Ecto neural progenitor cell (in vitro differentiated cells): ENCODE data around the gene USP6.
"Not testable (repeated sequence)": the region's sequence is repeated elsewhere in the genome, so short reads cannot be mapped to it uniquely, and the experiment has no call there.

Experiments used
- DNase-seq: peaks from one replicate; pipeline ENCODE4 v3.0.0-alpha.2; 2018; ENCODE audit warnings: low spot score

USP6 gene

GRCh38 chr17:5115673-5116651 lies at the start of gene USP6:
Gene USP6, plus strand, starts transcription at chr17:5116032. Its CDS starts 14,336 bp downstream, at chr17:5130368.
- no peak for DNase-seq

DNA sequence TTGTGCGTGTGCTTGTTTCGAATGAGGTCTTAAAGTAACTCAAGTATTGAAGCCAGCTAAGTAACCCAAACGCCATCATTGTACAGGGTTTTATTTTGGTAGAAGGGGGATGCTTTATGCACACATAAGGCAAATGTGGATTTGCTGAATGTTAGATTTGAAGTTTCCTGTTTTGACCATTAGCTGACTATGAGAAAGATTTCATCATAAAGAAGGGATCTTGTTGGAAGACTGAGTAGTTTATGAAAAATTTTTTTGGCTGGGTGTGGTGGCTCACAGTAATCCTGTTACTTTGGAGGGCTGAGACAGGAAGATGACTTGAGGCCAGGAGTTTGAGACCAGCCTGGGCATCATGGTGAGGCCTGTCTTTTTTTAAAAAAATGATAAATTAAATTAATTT lies 47.6 kb upstream of the USP6 start:
- DNase-seq = no peak

GRCh38 chr17:5069724-5070123 lies 46.1 kb upstream of the USP6 start:
- no peak for DNase-seq

GRCh38 chr17:5075472-5075871 lies 40.4 kb upstream of the USP6 start:
- DNase-seq = not testable (repeated sequence)

DNA sequence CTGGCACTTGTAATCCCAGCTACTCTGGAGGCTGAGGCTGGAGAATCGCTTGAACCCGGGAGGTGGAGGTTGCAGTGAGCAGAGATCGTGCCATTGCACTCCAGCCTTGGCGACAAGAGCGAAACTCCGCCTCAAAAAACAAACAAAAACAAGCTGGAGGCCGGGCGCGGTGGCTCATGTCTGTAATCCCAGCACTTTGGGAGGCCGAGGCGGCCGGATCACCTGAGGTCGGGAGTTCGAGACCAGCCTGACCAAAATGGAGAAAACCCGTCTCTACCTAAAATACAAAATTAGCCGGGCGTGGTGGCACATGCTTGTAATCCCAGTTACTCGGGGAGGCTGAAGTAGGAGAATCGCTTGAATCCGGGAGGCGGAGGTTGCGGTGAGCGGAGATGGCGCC lies 38.6 kb upstream of the USP6 start:
- DNase-seq = not testable (repeated sequence)

DNA sequence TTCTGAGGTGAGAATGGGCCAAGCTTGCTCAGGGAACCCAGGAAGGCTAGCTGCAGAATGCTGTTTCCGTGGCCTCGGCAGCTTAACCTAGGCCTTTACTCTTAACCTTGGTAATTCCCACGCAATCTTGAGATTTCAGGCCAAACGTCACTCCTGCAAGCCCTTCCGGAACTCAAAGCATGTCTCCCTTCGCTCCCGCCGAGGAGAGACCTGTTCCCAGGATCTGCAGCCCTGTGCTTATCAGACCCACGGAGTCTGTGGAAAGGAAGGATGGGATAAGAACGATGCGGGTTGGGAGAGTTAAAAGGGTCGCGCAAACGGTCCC lies 38.1 kb upstream of the USP6 start:
- DNase-seq = no peak

DNA sequence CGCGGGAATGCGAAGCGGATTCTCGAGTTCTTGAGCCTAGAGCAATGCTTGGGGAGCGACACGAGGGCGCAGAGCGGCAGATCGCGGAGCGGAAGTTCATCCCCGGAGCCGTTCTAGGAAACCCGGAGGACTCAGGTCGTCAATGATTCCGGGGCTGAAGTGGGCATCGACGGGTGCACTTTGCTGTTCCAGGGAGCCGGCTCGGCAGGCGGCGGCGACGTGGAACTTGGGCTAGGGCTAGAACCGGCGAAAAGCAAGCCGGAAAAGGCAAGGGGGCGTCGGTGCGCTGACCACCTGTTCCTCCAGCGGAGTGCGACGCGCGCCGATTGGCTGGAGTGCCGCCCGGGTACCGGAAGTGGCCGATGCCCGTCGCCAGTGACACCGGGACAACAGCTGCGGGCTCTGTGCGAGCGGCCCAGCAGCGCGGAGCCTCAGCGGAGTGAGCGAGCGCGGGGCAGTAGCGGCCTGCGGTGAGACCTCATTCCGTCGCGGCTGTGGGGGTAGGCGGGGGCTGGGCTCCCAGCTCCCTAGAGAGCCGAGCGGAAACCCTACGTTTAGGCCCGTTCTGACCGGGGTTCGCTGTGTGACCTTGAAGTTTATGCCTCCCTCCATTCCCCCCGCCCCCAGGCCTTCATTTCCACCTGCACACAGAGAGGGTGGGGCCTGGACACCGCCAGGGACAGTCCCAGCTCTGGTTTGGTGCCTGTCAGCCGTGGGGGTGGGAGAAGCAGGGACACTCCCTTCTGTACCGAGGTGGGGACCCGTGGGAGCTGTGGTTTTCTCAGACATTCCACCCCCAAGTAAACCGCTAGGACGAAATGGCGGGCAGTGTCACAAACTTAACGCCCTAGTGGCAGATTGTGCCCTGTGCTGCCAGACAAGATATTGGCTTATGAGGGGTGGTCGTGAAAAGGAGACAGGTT lies 37.5 kb upstream of the USP6 start, which contains the start of gene ZFP3:
ZFP3 (plus strand) TSS at position 362 of the 923 bp plus-strand sequence. CDS start 13,038 bp downstream, outside the sequence.
- DNase-seq = peak; percentile 53

DNA sequence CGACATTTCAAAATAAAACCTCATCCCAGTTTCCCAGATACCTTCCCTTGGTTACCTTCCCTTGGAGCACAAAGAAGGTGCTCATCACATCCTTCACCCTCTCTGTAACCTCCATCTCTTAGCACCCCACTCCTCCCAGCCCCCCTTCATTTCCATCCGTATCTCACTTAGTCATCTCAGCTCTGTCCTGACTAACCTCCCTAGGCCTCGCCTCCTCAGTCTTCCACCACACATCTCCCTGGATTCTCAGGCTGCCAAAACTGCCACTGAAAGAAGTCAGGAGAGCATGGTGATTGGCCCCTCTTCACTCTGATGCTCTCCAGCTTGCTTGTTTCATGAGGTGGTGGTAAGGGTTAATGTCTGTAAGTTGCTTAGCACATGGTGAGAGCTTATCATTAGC lies 35.2 kb upstream of the USP6 start:
- DNase-seq = no peak

DNA sequence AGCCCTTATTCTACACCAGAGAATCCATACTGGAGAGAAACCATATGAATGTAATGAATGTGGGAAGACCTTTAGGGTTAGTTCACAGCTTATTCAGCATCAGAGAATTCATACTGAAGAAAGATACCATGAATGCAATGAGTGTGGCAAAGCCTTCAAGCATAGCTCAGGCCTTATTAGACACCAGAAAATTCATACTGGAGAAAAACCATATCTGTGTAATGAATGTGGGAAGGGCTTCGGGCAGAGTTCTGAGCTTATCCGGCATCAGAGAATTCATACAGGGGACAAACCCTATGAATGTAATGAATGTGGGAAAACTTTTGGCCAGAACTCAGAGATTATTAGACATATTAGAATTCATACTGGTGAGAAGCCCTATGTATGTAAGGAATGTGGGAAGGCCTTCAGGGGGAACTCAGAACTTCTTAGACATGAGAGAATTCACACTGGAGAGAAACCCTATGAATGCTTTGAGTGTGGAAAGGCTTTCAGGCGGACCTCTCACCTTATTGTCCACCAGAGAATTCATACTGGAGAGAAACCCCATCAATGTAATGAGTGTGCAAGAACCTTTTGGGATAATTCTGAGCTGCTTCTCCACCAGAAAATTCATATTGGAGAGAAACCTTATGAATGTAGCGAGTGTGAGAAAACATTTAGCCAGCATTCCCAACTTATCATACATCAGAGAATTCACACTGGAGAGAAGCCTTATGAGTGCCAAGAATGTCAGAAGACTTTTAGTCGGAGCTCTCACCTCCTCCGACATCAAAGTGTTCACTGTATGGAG lies 23.4 kb upstream of the USP6 start:
- no peak for DNase-seq

GRCh38 chr17:5096731-5097100 lies 19.1 kb upstream of the USP6 start:
- no peak for DNase-seq

DNA sequence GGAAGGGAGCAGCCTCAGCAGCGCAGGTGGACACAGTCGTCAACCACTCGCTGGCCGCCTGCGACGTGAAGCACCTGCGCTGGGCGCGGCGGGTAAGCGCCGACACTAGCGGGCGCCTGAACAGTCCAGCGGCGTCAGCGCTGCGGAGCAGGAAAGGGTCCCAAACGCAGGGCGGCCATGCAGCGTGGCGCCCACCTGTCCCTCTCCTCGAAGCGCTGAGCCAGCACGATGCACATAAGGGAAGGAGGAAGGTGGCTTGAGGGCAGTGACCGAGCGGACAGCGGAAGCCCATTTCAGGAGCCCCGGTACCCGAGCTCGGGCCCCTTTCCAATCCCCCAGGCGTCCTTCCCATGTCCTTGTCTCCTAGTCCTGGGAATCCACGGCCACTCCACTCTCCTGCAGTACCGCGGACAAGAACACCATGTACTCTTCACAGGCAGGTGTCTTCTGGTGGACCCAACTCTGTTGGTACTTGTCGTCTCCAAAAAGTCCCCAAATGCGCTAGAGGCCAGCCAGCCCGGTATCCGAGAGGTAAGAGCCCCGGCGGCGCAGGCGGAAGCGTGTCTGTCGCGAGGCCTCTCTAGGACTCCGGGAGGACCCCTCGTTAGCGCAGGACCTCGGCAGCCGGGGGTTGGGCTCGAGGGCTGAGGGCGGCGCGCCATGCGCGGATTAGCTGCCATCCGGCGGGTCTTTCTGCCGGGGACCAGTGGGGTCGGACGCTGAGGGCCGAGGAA lies 18.6 kb upstream of the USP6 start:
- DNase-seq = peak; percentile 90

GRCh38 chr17:5099271-5099670 lies 16.6 kb upstream of the USP6 start:
- DNase-seq = no peak

GRCh38 chr17:5100832-5101231 lies 15.0 kb upstream of the USP6 start:
- no peak for DNase-seq

GRCh38 chr17:5110816-5111215 lies 5.0 kb upstream of the USP6 start:
- DNase-seq = no peak

GRCh38 chr17:5111402-5112204 lies 4.2 kb upstream of the USP6 start, which contains the start of gene ZNF232:
Gene ZNF232, minus strand, starts transcription at chr17:5111878. Its CDS starts 56 bp downstream, at chr17:5111822.
- DNase-seq = peak; percentile 99

DNA sequence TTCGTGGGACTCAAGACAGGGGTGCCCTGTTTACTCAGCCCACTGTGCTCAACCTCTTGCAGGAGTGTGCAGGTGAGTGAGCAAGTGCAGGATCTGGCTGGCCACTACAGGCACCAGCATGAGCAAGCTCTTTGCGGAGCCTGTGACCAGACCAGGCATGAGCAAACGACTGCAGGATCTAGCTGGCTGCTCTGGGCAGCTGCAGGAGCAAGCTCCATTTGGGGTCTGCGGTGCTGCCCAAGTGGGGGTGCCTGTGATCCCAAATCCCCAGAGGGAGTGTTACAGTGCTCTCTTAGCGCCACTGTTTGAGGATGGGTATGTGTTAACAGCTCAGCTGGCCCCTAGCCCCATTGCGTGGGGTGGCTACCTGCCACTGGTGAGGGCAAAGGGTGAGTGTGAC lies 2.4 kb downstream of the USP6 start:
- no peak for DNase-seq

DNA sequence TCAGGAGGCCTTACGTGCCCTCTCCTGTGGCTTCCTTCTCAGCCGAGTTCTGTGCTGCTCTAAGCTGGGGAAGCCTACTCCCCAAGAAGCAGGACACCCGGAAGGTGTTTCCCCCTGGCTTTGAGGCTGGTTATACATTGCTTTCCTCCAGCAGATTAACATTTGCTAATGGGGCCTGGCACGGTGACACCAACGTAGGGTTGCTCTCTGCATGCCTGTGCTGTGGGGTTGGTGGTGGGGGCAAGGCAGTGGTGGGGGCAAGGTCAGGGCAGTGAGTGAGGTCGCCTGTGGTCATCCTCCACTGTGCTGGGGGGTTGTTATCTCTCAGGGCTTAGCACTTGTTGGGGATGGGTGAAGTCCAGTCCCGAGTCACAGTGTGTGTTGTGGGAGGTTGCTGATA lies 4.2 kb downstream of the USP6 start:
- no peak for DNase-seq

GRCh38 chr17:5120436-5121185 lies 4.8 kb downstream of the USP6 start:
- peak; percentile 36 for DNase-seq

DNA sequence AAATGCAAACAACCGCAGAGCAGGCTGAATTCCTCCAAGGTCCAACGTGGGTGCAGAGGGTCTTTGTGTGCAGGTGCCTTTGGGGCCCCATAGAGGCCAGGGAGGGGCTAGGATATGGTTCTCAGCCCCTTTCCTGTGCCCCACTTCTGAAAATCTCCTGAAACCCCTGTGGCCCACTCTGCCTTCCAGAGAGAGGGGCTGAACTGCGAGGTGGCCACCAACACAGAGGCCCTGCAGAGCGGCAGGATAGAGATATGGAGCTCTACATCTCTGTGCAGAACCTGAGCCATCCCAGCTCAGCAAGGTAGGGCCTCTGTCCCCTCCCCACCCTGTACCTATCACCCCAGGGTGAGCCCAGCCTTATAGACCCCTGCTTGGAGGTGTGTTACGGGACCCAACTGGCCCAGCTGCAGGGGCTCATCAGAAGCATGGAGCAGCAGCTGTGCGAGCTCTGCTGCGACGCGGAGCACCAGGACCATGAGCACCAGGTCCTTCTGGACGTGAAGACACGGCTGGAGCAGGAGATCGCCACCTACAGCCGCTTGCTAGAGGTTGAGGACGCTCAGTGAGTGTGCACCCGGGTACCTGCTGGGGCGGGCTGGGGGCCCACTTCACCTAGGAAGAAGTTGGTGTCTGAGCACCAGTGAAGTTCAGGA lies 5.5 kb downstream of the USP6 start:
- DNase-seq = peak; percentile 46
